Measurements from ENCODE around the gene SRCAP.
A peak's percentile ranks its signal among the peaks of the same experiment; 100 is the strongest.

SRCAP gene

DNA sequence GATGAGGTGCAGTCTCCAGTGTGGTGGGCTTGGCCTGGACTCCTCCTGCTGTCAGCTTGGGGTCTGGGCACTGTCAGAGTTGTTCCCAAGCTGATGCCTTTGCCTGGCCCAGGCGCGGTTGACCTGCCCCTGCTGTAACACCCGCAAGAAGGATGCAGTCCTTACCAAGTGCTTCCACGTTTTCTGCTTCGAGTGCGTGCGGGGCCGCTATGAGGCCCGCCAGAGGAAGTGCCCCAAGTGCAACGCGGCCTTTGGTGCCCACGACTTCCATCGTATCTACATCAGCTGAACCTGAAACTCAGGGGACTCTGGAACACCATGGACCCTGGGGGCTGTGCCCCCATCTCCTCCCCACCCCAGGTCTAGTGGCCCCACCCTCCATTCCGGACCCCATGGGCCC, 74.9 kb downstream of the SRCAP start:
- no peaks in the 10 kb centered on the region for H3K9me3 ChIP-seq (ENCODE audit: low read length)
- no peaks in the 10 kb centered on the region for H4K20me1 ChIP-seq (ENCODE audit: insufficient read depth, low read length)
- H3K79me2 ChIP-seq (ENCODE audit: insufficient read depth, low read length): no peaks in the 10 kb centered on the region
- no peaks in the 10 kb centered on the region for H3K4me1 ChIP-seq (ENCODE audit: insufficient read depth, low read length, severe bottlenecking)
- H2AFZ ChIP-seq (ENCODE audit: low read length): no peak overlapping the region
- H3F3A ChIP-seq (ENCODE audit: insufficient read depth, low read length): no peaks in the 10 kb centered on the region
- H3K4me2 ChIP-seq (ENCODE audit: low read length): no peak overlapping the region
- no peaks in the 10 kb centered on the region for H3K27me3 ChIP-seq (ENCODE audit: insufficient read depth, low read length)
- no peak overlapping the region for H3K9ac ChIP-seq (ENCODE audit: low read length)
- TF ChIP-seq, protein P1, sequence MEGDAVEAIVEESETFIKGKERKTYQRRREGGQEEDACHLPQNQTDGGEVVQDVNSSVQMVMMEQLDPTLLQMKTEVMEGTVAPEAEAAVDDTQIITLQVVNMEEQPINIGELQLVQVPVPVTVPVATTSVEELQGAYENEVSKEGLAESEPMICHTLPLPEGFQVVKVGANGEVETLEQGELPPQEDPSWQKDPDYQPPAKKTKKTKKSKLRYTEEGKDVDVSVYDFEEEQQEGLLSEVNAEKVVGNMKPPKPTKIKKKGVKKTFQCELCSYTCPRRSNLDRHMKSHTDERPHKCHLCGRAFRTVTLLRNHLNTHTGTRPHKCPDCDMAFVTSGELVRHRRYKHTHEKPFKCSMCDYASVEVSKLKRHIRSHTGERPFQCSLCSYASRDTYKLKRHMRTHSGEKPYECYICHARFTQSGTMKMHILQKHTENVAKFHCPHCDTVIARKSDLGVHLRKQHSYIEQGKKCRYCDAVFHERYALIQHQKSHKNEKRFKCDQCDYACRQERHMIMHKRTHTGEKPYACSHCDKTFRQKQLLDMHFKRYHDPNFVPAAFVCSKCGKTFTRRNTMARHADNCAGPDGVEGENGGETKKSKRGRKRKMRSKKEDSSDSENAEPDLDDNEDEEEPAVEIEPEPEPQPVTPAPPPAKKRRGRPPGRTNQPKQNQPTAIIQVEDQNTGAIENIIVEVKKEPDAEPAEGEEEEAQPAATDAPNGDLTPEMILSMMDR (IDR thresholded peaks at IDR 0.05; ENCODE audit: low read length): no peak
- no peak for TF ChIP-seq EZH2 (IDR thresholded peaks at IDR 0.05; ENCODE audit: borderline replicate concordance, low read length)
- no peak overlapping the region for H3K4me3 ChIP-seq (ENCODE audit: low read depth, low read length, poor library complexity, severe bottlenecking)
- no peaks in the 10 kb centered on the region for H3K9me2 ChIP-seq (ENCODE audit: low read depth, low read length)
- peaks cover 61% of the 10 kb centered on the region for H3K36me3 ChIP-seq (ENCODE audit: insufficient read depth, low read length)
- no peak overlapping the region for H3K27ac ChIP-seq (ENCODE audit: low read depth, low read length, poor library complexity, severe bottlenecking)

DNA sequence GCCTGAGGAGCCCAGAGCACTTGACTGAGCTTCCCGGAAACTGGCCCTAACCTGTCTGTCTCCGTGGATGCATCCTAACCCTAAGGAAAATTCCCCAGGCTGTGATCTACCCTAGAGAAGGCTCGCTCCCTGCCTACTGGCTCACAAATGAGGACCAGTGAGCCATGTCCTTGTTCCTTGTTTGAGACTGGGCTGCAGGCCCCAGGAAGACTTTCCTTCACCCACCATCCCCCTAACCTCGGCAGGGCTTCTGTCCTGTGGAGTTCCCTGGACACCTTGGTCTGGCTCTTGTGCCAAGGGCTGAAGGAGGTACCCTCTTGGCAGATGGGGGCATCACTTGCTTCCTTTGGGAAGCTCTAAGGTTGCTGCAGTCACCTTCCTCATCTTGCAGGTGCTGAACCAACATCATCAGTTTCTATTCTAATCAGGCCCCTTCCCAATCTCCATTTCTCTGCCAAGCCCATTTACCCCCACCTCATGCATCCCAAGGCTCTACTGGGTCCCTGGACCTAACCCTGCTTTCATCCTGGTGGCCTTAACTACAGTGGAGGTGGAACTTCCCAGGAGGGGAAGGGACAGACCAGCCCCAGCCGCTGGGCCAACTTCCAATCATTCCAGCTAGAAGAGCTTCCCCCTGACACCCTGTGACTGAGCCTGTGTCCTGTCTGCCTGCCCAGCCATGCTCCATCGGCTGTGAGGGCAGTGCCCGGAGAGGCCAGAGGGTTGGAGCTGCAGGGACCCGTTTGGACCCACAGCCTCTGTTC, 75.6 kb downstream of the SRCAP start:
- Histone ChIP-seq H2AFZ (ENCODE audit: low read length) (no peak overlapping the region), H3K79me2 (ENCODE audit: insufficient read depth, low read length) (no peaks in the 10 kb centered on the region), H3K36me3 (ENCODE audit: insufficient read depth, low read length) (peaks cover 53% of the 10 kb centered on the region), H3K4me2 (ENCODE audit: low read length) (peak overlapping the region; percentile 37; the same call in 1 of the 2 replicates), H3K9me3 (ENCODE audit: low read length) (no peaks in the 10 kb centered on the region), H3K9me2 (ENCODE audit: low read depth, low read length) (no peaks in the 10 kb centered on the region), H3K9ac (ENCODE audit: low read length) (no peak overlapping the region), H3K27me3 (ENCODE audit: insufficient read depth, low read length) (no peaks in the 10 kb centered on the region), H3K4me3 (ENCODE audit: low read depth, low read length, poor library complexity, severe bottlenecking) (peak overlapping the region; percentile 52), H4K20me1 (ENCODE audit: insufficient read depth, low read length) (no peaks in the 10 kb centered on the region), H3K4me1 (ENCODE audit: insufficient read depth, low read length, severe bottlenecking) (no peaks in the 10 kb centered on the region), H3K27ac (ENCODE audit: low read depth, low read length, poor library complexity, severe bottlenecking) (no peak overlapping the region), H3F3A (ENCODE audit: insufficient read depth, low read length) (no peaks in the 10 kb centered on the region)
- TF ChIP-seq, protein P1 (IDR thresholded peaks at IDR 0.05; ENCODE audit: low read length): no peak
- no peak for TF ChIP-seq EZH2 (IDR thresholded peaks at IDR 0.05; ENCODE audit: borderline replicate concordance, low read length)

DNA sequence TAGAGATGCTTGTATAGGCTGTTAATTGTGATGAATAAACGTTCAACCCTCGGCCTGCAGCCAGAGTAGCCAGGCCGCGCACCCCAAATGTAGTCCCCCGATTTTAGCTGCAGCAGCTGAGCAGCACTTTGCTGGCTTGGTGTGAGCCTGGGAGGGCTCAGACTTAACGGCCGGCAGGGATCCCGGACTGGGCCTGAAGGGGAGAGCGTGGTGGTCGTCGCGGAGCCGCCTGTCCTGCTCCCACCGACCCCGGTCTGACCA, 76.1 kb downstream of the SRCAP start:
- peak overlapping the region; percentile 52 for H3K4me3 ChIP-seq (ENCODE audit: low read depth, low read length, poor library complexity, severe bottlenecking)
- no peak overlapping the region for H3K27ac ChIP-seq (ENCODE audit: low read depth, low read length, poor library complexity, severe bottlenecking)
- H3K9ac ChIP-seq (ENCODE audit: low read length): no peak overlapping the region; the same call in 1 of the 2 replicates

More for the DNA sequence above, 76.1 kb downstream of the SRCAP start:
- Histone ChIP-seq H3K4me1 (ENCODE audit: insufficient read depth, low read length, severe bottlenecking) (no peaks in the 10 kb centered on the region), H2AFZ (ENCODE audit: low read length) (no peak overlapping the region), H3K9me2 (ENCODE audit: low read depth, low read length) (no peaks in the 10 kb centered on the region), H3K79me2 (ENCODE audit: insufficient read depth, low read length) (no peaks in the 10 kb centered on the region), H3K36me3 (ENCODE audit: insufficient read depth, low read length) (peaks cover 50% of the 10 kb centered on the region), H3F3A (ENCODE audit: insufficient read depth, low read length) (no peaks in the 10 kb centered on the region), H3K9me3 (ENCODE audit: low read length) (no peaks in the 10 kb centered on the region), H3K27me3 (ENCODE audit: insufficient read depth, low read length) (no peaks in the 10 kb centered on the region), H3K4me2 (ENCODE audit: low read length) (peak overlapping the region; percentile 37), H4K20me1 (ENCODE audit: insufficient read depth, low read length) (no peaks in the 10 kb centered on the region)
- no peak for TF ChIP-seq EZH2 (IDR thresholded peaks at IDR 0.05; ENCODE audit: borderline replicate concordance, low read length)
- TF ChIP-seq, protein P1 (IDR thresholded peaks at IDR 0.05; ENCODE audit: low read length): no peak

All from OCI-LY1 (cell line).